DND-41 (cell line): ENCODE results near the gene GIT1.

Experiments used
- EZH2 ChIP-seq: IDR thresholded peaks from 3 replicates; pipeline ENCODE4 v1.6.1; 2012; ENCODE audit warnings: borderline replicate concordance, low read depth, mild to moderate bottlenecking, moderate library complexity, low read length, inconsistent platforms; ENCODE audit not compliant: severe bottlenecking
- TF ChIP-seq, protein P1 (sequence below): IDR thresholded peaks from 2 replicates; pipeline ENCODE4 v1.5.1; 2012; ENCODE audit warnings: borderline replicate concordance, low read length, moderate library complexity, mild to moderate bottlenecking; ENCODE audit not compliant: poor library complexity, severe bottlenecking; ENCODE audit errors: extremely low read depth

DNA sequence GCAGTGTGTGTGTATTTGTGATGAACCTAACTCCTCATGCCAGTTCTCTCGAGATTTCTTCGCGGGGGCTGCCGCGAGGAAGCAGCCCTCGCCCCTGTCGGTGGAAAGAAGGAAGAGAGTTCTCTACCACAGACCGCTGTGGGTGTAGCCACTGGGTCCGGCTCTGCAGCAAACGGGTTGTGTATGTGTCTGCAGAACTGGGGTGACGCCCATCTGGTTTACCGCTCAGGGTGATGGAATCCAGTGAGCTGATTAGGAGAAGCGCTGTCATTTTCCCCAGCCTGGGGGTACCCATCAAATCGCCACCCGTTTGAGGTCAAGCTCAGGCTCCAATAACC, 25.6 kb upstream of the GIT1 start:
- TF ChIP-seq, protein P1, sequence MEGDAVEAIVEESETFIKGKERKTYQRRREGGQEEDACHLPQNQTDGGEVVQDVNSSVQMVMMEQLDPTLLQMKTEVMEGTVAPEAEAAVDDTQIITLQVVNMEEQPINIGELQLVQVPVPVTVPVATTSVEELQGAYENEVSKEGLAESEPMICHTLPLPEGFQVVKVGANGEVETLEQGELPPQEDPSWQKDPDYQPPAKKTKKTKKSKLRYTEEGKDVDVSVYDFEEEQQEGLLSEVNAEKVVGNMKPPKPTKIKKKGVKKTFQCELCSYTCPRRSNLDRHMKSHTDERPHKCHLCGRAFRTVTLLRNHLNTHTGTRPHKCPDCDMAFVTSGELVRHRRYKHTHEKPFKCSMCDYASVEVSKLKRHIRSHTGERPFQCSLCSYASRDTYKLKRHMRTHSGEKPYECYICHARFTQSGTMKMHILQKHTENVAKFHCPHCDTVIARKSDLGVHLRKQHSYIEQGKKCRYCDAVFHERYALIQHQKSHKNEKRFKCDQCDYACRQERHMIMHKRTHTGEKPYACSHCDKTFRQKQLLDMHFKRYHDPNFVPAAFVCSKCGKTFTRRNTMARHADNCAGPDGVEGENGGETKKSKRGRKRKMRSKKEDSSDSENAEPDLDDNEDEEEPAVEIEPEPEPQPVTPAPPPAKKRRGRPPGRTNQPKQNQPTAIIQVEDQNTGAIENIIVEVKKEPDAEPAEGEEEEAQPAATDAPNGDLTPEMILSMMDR = no peak
- no peak for TF ChIP-seq EZH2
